Measurements from ENCODE around the gene HAGHL.

GRCh38 chr16:749010-749409 lies 22.1 kb downstream of the HAGHL start:
- TF ChIP-seq SREBF2 (IDR thresholded peaks at IDR 0.05) (no peak), CTCF (IDR thresholded peaks at IDR 0.05) (no peak), MAFK (IDR thresholded peaks at IDR 0.05; ENCODE audit: partially characterized antibody) (no peak), E2F6 (IDR thresholded peaks at IDR 0.05; ENCODE audit: borderline replicate concordance, low read depth) (no peak), CHD4 (IDR thresholded peaks at IDR 0.05; ENCODE audit: borderline replicate concordance) (no peak), RAD21 (conservative IDR thresholded peaks at IDR 0.05 in 1 of 2, IDR thresholded peaks at IDR 0.05 in 1 of 2) (no peak), RCOR1 (IDR thresholded peaks at IDR 0.05; ENCODE audit: low read depth, low read length) (no peak), HEYL (CRISPR knock-in tag; IDR thresholded peaks at IDR 0.05) (no peak), NPAS2 (CRISPR knock-in tag; IDR thresholded peaks at IDR 0.05; ENCODE audit: borderline replicate concordance) (no peak), JUNB (IDR thresholded peaks at IDR 0.05) (no peak), RARB (CRISPR knock-in tag; IDR thresholded peaks at IDR 0.05) (no peak), HOXA7 (CRISPR knock-in tag; IDR thresholded peaks at IDR 0.05) (no peak)
- TF ChIP-seq, protein P1, sequence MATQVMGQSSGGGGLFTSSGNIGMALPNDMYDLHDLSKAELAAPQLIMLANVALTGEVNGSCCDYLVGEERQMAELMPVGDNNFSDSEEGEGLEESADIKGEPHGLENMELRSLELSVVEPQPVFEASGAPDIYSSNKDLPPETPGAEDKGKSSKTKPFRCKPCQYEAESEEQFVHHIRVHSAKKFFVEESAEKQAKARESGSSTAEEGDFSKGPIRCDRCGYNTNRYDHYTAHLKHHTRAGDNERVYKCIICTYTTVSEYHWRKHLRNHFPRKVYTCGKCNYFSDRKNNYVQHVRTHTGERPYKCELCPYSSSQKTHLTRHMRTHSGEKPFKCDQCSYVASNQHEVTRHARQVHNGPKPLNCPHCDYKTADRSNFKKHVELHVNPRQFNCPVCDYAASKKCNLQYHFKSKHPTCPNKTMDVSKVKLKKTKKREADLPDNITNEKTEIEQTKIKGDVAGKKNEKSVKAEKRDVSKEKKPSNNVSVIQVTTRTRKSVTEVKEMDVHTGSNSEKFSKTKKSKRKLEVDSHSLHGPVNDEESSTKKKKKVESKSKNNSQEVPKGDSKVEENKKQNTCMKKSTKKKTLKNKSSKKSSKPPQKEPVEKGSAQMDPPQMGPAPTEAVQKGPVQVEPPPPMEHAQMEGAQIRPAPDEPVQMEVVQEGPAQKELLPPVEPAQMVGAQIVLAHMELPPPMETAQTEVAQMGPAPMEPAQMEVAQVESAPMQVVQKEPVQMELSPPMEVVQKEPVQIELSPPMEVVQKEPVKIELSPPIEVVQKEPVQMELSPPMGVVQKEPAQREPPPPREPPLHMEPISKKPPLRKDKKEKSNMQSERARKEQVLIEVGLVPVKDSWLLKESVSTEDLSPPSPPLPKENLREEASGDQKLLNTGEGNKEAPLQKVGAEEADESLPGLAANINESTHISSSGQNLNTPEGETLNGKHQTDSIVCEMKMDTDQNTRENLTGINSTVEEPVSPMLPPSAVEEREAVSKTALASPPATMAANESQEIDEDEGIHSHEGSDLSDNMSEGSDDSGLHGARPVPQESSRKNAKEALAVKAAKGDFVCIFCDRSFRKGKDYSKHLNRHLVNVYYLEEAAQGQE (IDR thresholded peaks at IDR 0.05) = no peak
- TF ChIP-seq, protein P2, sequence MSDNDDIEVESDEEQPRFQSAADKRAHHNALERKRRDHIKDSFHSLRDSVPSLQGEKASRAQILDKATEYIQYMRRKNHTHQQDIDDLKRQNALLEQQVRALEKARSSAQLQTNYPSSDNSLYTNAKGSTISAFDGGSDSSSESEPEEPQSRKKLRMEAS (IDR thresholded peaks at IDR 0.05) = no peak
